ENCODE results near the gene PRELP.

- TF ChIP-seq BHLHE40 (IDR thresholded peaks at IDR 0.05; ENCODE audit: borderline replicate concordance) (no peak), PKNOX1 (IDR thresholded peaks at IDR 0.05) (no peak), SP1 (IDR thresholded peaks at IDR 0.05) (no peak), SUZ12 (IDR thresholded peaks at IDR 0.05) (no peak), NFRKB (IDR thresholded peaks at IDR 0.05) (no peak), FOXK2 (IDR thresholded peaks at IDR 0.05) (no peak), CTBP1 (IDR thresholded peaks at IDR 0.05; ENCODE audit: borderline replicate concordance) (no peak), HDGF (IDR thresholded peaks at IDR 0.05; ENCODE audit: borderline replicate concordance) (no peak), ELF4 (IDR thresholded peaks at IDR 0.05) (no peak), TARDBP (IDR thresholded peaks at IDR 0.05) (no peak), FOXA1 (IDR thresholded peaks at IDR 0.05) (no peak), FOXM1 (IDR thresholded peaks at IDR 0.05; ENCODE audit: borderline replicate concordance) (no peak)
Observed at GRCh38 chr1:203443296-203443695, 32.3 kb upstream of the PRELP start.

Data from HEK293T (cell line).